Lung (tissue), 16 donors: ENCODE results near the gene B4GAT1. TPM values are rescaled to one million over a fixed set of nuclear protein-coding genes. Genes with fewer than 3 reads are reported as not detected.

Source experiments
- ATAC-seq: fragments of 200-7000 bp; cut with Tn5 transposase; one replicate; pipeline ENCODE4 v1.9.1; 2020; ENCODE audit warnings: moderate number of reproducible peaks; ENCODE audit not compliant: insufficient read depth, low FRiP score
- DNase-seq, 3 donors: peaks; one replicate each; pipeline ENCODE4 v3.0.0-alpha.2; 2013 to 2017
- H3K27ac ChIP-seq, 2 donors: one replicate each; pipeline ENCODE4 v1.5.1; 2013; ENCODE audit warnings: mild to moderate bottlenecking in 2 of 2, moderate library complexity in 2 of 2, control low read depth in 1 of 2, inconsistent platforms in 1 of 2, low read depth in 1 of 2, low read length in 1 of 2
- H3K27me3 ChIP-seq, 3 donors: one replicate each; pipeline ENCODE4 v1.5.1; 2013; ENCODE audit warnings: low read length in 2 of 3; ENCODE audit not compliant: control insufficient read depth in 3 of 3, insufficient read depth in 3 of 3
- H3K36me3 ChIP-seq, 4 donors: one replicate each; pipeline ENCODE4 v1.5.1; 2013; ENCODE audit warnings: low read length in 4 of 4, mild to moderate bottlenecking in 1 of 4, moderate library complexity in 1 of 4; ENCODE audit not compliant: control insufficient read depth in 4 of 4, insufficient read depth in 4 of 4
- H3K4me1 ChIP-seq, 5 donors: one replicate each; pipeline ENCODE4 v1.5.1; 2013; ENCODE audit warnings: low read length in 5 of 5, mild to moderate bottlenecking in 2 of 5, moderate library complexity in 1 of 5; ENCODE audit not compliant: control insufficient read depth in 5 of 5, insufficient read depth in 5 of 5
- H3K4me3 ChIP-seq: one replicate; pipeline ENCODE4 v1.5.1; 2013; ENCODE audit warnings: mild to moderate bottlenecking, control low read depth, moderate library complexity
- H3K9ac ChIP-seq, 2 donors: one replicate each; pipeline ENCODE4 v1.5.1; 2013; ENCODE audit warnings: low read length in 2 of 2, control low read depth in 1 of 2; ENCODE audit not compliant: insufficient read depth in 1 of 2
- H3K9me3 ChIP-seq, 4 donors: one replicate each; pipeline ENCODE4 v1.5.1; 2013; ENCODE audit warnings: low read length in 3 of 4, mild to moderate bottlenecking in 1 of 4, moderate library complexity in 1 of 4; ENCODE audit not compliant: control insufficient read depth in 4 of 4, insufficient read depth in 3 of 4
- CTCF ChIP-seq: IDR thresholded peaks from 2 replicates; pipeline ENCODE4 v1.5.1; 2012; ENCODE audit warnings: mild to moderate bottlenecking; ENCODE audit errors: control extremely low read depth, extremely low read depth
- WGBS, 2 donors: extraction: QIAGEN DNeasy Blood & Tissue Kit; methylation state at CpG; one replicate each; pipeline ENCODE4 v1.1.7; 2013; 5-methylcytosine and 5-hydroxymethylcytosine counted together
- long read RNA-seq, 5 donors: transcript quantifications; one replicate each; lab custom pipeline, GENCODE V29; 2026
- polyA plus RNA-seq, 2 donors: library from polyadenylated mRNA; stranded (reverse); fragments of 200-250 nt; gene quantifications; one replicate each; pipeline ENCODE4 v1.2.1, GENCODE V29; 2013
- total RNA-seq, 2 donors: library from RNA; depleted of rRNA in 1 of 2; stranded (reverse); fragments of >200 nt in 1 of 2; gene quantifications; one replicate each; pipeline ENCODE4 v1.2.1, GENCODE V29; 2014 to 2021
- donor health status: control.
- donor health status: control.
- donor health status: Bipolar disorder and iron deficiency.
- donor health status: healthy.
- donor health status: DM: yes; HTN: yes; CAD: no.

Gene B4GAT1
- total RNA-seq (10 to 100 TPM; 27.6 to 28.0 TPM), polyA plus RNA-seq (10 to 100 TPM; 18.2 to 20.3 TPM)
- long read RNA-seq, donor 1, transcript B4GAT1-201 (2 exons, 2,072 nt): major isoform, 26 of 26 reads
- long read RNA-seq, donor 1, partial matches to known transcripts: 0 of 26 reads
- long read RNA-seq, donor 1, other reads (novel, unspliced or antisense): 0 of 26 reads
- long read RNA-seq, donor 2, partial matches to known transcripts: 0 of 4 reads
- long read RNA-seq, donor 2, other reads (novel, unspliced or antisense): 0 of 4 reads
- long read RNA-seq, donor 3, transcript B4GAT1-201 (2 exons, 2,072 nt): major isoform, 9 of 9 reads
- long read RNA-seq, donor 3, partial matches to known transcripts: 0 of 9 reads
- long read RNA-seq, donor 3, other reads (novel, unspliced or antisense): 0 of 9 reads
- long read RNA-seq, donor 4, partial matches to known transcripts: 0 of 4 reads
- long read RNA-seq, donor 4, other reads (novel, unspliced or antisense): 0 of 4 reads
- long read RNA-seq, donor 5, transcript B4GAT1-201 (2 exons, 2,072 nt): major isoform, 26 of 26 reads
- long read RNA-seq, donor 5, partial matches to known transcripts: 0 of 26 reads
- long read RNA-seq, donor 5, other reads (novel, unspliced or antisense): 0 of 26 reads

- WGBS, 2 donors: 0 to 1% methylated on average over 56 to 100 of the region's 101 CpGs
- peak; percentile 71 for ATAC-seq
- DNase-seq: peak; percentile 91 to 98 (median 94)
- peaks cover 0 to 2% (median 0%) of the 10 kb centered on the region in 4 donors for H3K9me3 ChIP-seq
- H3K4me3 ChIP-seq: peak within 1 kb of the TSS; percentile 78
- H3K27ac ChIP-seq: peak within 1 kb of the TSS; percentile 91 to 92
- TF ChIP-seq CTCF: no peak
- no peaks in the 10 kb centered on the region for H3K27me3 ChIP-seq
- peak within 1 kb of the TSS; percentile 55 to 89 for H3K9ac ChIP-seq
- H3K4me1 ChIP-seq: peaks cover 8 to 36% (median 19%) of the 10 kb centered on the region in 5 donors
- H3K36me3 ChIP-seq: no peaks in the 10 kb centered on the region
Measured at GRCh38 chr11:66347425-66348276, at the start of gene B4GAT1. Gene B4GAT1 (minus strand): TSS chr11:66347629. CDS start chr11:66347545, 84 bp downstream.

GRCh38 chr11:66393954-66394353, 46.5 kb upstream of the B4GAT1 start:
- ATAC-seq (no peak), DNase-seq (no peak)
- H3K27ac ChIP-seq: no peak overlapping the region
- no peak overlapping the region for H3K9ac ChIP-seq
- H3K4me1 ChIP-seq: no peaks in the 10 kb centered on the region
- no peaks in the 10 kb centered on the region for H3K9me3 ChIP-seq
- WGBS, 2 donors: 78 to 87% methylated on average over 3 of the region's 3 CpGs
- no peaks in the 10 kb centered on the region for H3K36me3 ChIP-seq
- TF ChIP-seq CTCF: no peak
- H3K27me3 ChIP-seq: peaks cover 0 to 2% (median 0%) of the 10 kb centered on the region in 3 donors
- H3K4me3 ChIP-seq: no peak overlapping the region

GRCh38 chr11:66391322-66391721, 43.9 kb upstream of the B4GAT1 start:
- 67 to 86% methylated on average over 6 of the region's 6 CpGs for WGBS, 2 donors
- ATAC-seq (no peak), DNase-seq (no peak)
- Histone ChIP-seq H3K36me3 (no peaks in the 10 kb centered on the region), H3K4me1 (no peaks in the 10 kb centered on the region), H3K27me3 (peaks cover 0 to 2% (median 0%) of the 10 kb centered on the region in 3 donors), H3K9ac (no peak overlapping the region), H3K9me3 (no peaks in the 10 kb centered on the region), H3K27ac (no peak overlapping the region), H3K4me3 (no peak overlapping the region)
- TF ChIP-seq CTCF: no peak
